K562 (cell line): Measurements from ENCODE around the gene GNA15. TPM values are rescaled to one million over a fixed set of nuclear protein-coding genes. Genes with fewer than 3 reads are reported as not detected.

Source experiments
- ASH1L ChIP-seq: fragments of 450-650 bp; IDR thresholded peaks from 2 replicates; pipeline ENCODE4 v1.6.1; 2018; ENCODE audit warnings: borderline replicate concordance, mild to moderate bottlenecking, low read depth; ENCODE audit not compliant: partially characterized antibody
- EHMT2 ChIP-seq: fragments of 450-650 bp; IDR thresholded peaks from 2 replicates; pipeline ENCODE4 v1.6.1; 2018; ENCODE audit warnings: antibody characterized with exemption
- ELF4 ChIP-seq: fragments of 450-650 bp; formaldehyde crosslinking; IDR thresholded peaks from 2 replicates; pipeline ENCODE4 v1.4.0; 2022; ENCODE audit warnings: missing genetic modification characterization
- HBP1 ChIP-seq: fragments of 450-650 bp; formaldehyde crosslinking; IDR thresholded peaks from 2 replicates; pipeline ENCODE4 v1.4.0; 2022; ENCODE audit warnings: missing genetic modification characterization
- KDM1A ChIP-seq, 2 experiments: fragments of 450-650 bp; IDR thresholded peaks; 2 replicates each; pipeline ENCODE4 v1.6.1; 2016; ENCODE audit warnings: mild to moderate bottlenecking in 2 of 2
- MLLT1 ChIP-seq, 2 experiments: fragments of 450-650 bp; IDR thresholded peaks; 2 replicates each; pipeline ENCODE4 v1.6.1; 2016
- OTX1 ChIP-seq: fragments of 450-650 bp; formaldehyde crosslinking; IDR thresholded peaks from 2 replicates; pipeline ENCODE4 v1.4.0; 2022; ENCODE audit warnings: mild to moderate bottlenecking
- PHF20 ChIP-seq: fragments of 450-650 bp; IDR thresholded peaks from 2 replicates; pipeline ENCODE4 v1.6.1; 2018; ENCODE audit not compliant: partially characterized antibody
- YBX1 ChIP-seq: fragments of 450-650 bp; IDR thresholded peaks from 2 replicates; pipeline ENCODE4 v1.7.1; 2016; ENCODE audit warnings: mild to moderate bottlenecking
- polyA plus RNA-seq, 8 experiments: library from polyadenylated mRNA; depleted of rRNA in 4 of 8; stranded (reverse) in 5 of 8; unstranded in 3 of 8; fragments of >200 nt; fragmentation: Nextera tagmentation in 2 of 8; fragmentation: Illumina TruSeq in 1 of 8; extraction: Ambion mirVana in 2 of 8; extraction: Trizol in 1 of 8; gene quantifications; 2 replicates each; pipeline versions ENCODE4 v1.2.1 to v1.2.3, GENCODE V29; 2011 to 2014; ENCODE audit warnings: inconsistent platforms in 1 of 8, missing spikeins in 1 of 8
- total RNA-seq, 7 experiments: library from RNA; depleted of rRNA in 6 of 7; stranded (reverse); fragments of >200 nt in 6 of 7; fragmentation: Illumina TruSeq in 2 of 7; extraction: Trizol in 2 of 7; gene quantifications; 2 replicates each; pipeline versions ENCODE4 v1.2.1 to v1.2.3, GENCODE V29; 2011 to 2021; ENCODE audit warnings: low replicate concordance in 1 of 7
- TF ChIP-seq, protein P1 (sequence below): fragments of 450-650 bp; IDR thresholded peaks from 2 replicates; pipeline ENCODE4 v1.6.1; 2016
- TF ChIP-seq, protein P2 (sequence below): fragments of 450-650 bp; formaldehyde crosslinking; IDR thresholded peaks from 2 replicates; pipeline ENCODE4 v1.4.0; 2022; ENCODE audit warnings: missing genetic modification characterization

The GNA15 gene
- total and polyA plus RNA-seq, 9 of the 15 experiments (the other 6 are each of a cell fraction or from before 2014, with no cell fraction given): 0.03 to 0.24 (median 0.11) TPM; not detected in 1

GRCh38 chr19:3154447-3154846 is 18.6 kb downstream of the GNA15 start (continued):
- TF ChIP-seq MLLT1 (IDR thresholded peaks at IDR 0.05): 0 out of 4 replicates have a peak, but pooled peaks have one; percentile 18 to 26
- peak; percentile 27 for TF ChIP-seq ASH1L
- TF ChIP-seq HBP1 (CRISPR knock-in tag): peak; percentile 34; the same call in 1 of the 2 replicates
- TF ChIP-seq OTX1 (CRISPR knock-in tag): peak; percentile 15; the same call in 1 of the 2 replicates
- TF ChIP-seq, protein P1, sequence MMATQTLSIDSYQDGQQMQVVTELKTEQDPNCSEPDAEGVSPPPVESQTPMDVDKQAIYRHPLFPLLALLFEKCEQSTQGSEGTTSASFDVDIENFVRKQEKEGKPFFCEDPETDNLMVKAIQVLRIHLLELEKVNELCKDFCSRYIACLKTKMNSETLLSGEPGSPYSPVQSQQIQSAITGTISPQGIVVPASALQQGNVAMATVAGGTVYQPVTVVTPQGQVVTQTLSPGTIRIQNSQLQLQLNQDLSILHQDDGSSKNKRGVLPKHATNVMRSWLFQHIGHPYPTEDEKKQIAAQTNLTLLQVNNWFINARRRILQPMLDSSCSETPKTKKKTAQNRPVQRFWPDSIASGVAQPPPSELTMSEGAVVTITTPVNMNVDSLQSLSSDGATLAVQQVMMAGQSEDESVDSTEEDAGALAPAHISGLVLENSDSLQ: peak; percentile 45; the same call in 1 of the 2 replicates
- TF ChIP-seq KDM1A (IDR thresholded peaks at IDR 0.05): peak; percentile 18 to 26; a peak in 2 of 4 replicates
- peak; percentile 22 for TF ChIP-seq PHF20
- peak; percentile 90 for TF ChIP-seq EHMT2
- 0 out of 2 replicates have a peak, but pooled peaks have one; percentile 73 for TF ChIP-seq YBX1
- TF ChIP-seq, protein P2, sequence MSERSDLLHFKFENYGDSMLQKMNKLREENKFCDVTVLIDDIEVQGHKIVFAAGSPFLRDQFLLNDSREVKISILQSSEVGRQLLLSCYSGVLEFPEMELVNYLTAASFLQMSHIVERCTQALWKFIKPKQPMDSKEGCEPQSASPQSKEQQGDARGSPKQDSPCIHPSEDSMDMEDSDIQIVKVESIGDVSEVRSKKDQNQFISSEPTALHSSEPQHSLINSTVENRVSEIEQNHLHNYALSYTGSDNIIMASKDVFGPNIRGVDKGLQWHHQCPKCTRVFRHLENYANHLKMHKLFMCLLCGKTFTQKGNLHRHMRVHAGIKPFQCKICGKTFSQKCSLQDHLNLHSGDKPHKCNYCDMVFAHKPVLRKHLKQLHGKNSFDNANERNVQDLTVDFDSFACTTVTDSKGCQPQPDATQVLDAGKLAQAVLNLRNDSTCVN: peak; percentile 58; the same call in 1 of the 2 replicates
- 0 out of 2 replicates have a peak, but pooled peaks have one; percentile 7 for TF ChIP-seq ELF4 (CRISPR knock-in tag)
